Adrenal gland (tissue), 5 donors: Measurements from ENCODE around the gene TGFBRAP1.
"Not testable (repeated sequence)": the region's sequence is repeated elsewhere in the genome, so short reads cannot be mapped to it uniquely, and the experiment has no call there.

Source experiments
- CTCF ChIP-seq, 6 experiments: fragments of 450-650 bp in 4 of 6; fragments of 200-600 bp in 2 of 6; sonication (generic) in 1 of 6; IDR thresholded peaks; 1 replicate in 5 of 6; 2 replicates in 1 of 6; pipeline versions ENCODE4 v1.5.1 to v1.8.0; 2016 to 2021; ENCODE audit warnings: antibody characterized with exemption in 6 of 6, mild to moderate bottlenecking in 2 of 6, moderate library complexity in 1 of 6
- POLR2A ChIP-seq, 2 donors: fragments of 450-650 bp; IDR thresholded peaks; one replicate each; pipeline ENCODE4 v1.6.1; 2017; ENCODE audit warnings: antibody characterized with exemption in 2 of 2, mild to moderate bottlenecking in 2 of 2, moderate library complexity in 1 of 2
- donor health status: DM: no; HTN: no; CAD: no.

- TF ChIP-seq CTCF, POLR2A (IDR thresholded peaks at IDR 0.05): not testable (repeated sequence)
Observed at GRCh38 chr2:105251016-105251648, 78.4 kb downstream of the TGFBRAP1 start.
